HG02970 (cell line): Measurements from ENCODE around the gene CTAGE9.

Source experiments
- ATAC-seq: cut with Tn5 transposase; IDR thresholded peaks from one replicate; pipeline ENCODE4 v1.9.1; 2021; ENCODE audit warnings: mild to moderate bottlenecking, moderate library complexity, moderate number of reproducible peaks; ENCODE audit not compliant: unreplicated experiment, low FRiP score

CTAGE9 gene

DNA sequence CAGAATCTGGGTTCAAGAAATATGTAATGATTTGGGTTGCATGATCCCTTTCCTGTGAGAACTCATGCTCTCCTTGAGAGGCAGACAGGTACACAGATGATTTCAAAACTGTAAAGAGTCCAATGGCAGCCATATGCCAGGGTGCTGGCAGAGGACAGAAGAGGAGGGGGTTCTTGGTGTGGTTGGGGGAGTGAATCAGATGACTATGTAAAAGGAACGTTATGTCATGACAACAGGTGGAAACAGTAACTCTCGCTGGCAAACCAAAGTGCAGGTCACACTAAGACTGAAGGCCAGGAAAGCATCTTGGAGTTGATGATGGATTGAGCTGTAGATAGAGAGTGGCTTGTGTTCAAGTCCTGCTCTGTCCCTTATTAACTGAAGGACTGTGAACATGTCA lies 29.9 kb downstream of the CTAGE9 start:
- no peak for ATAC-seq

DNA sequence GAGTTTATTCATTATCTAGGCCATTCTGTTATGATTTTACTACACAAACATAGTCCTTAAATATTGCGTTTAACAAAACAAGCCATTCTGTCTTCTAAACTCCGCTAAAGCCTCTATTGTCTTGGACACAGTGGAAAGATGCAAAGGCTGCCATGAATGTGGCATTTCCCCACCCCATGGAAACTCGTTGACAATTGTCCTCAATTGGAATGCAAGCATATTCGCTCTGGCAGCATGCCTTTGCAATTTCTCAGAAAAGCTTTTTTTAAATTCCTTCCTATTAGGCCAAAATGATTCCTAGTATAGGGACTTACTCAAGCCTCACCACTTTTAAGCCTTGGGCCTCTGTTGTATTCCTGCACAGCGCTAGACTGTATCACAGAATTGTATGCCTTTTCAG lies 32.4 kb downstream of the CTAGE9 start:
- ATAC-seq: no peak

DNA sequence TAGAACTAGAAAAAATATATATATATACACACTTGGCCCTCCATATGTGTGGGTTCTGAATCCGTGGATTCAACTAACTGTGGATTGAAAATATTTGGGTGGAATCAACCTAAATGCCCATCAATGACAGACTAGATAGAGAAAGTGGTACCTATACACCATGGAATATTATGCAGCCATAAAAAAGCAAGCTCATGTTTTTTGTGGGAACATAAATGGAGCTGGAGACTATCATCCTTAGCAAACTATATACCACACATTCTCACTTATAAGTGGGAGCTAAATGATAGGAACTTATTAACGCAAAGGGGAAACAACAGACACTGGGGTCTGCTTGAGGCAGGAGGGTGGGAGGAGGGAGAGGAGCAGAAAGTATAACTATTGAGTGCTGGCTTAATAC lies 37.6 kb downstream of the CTAGE9 start:
- no peak for ATAC-seq

DNA sequence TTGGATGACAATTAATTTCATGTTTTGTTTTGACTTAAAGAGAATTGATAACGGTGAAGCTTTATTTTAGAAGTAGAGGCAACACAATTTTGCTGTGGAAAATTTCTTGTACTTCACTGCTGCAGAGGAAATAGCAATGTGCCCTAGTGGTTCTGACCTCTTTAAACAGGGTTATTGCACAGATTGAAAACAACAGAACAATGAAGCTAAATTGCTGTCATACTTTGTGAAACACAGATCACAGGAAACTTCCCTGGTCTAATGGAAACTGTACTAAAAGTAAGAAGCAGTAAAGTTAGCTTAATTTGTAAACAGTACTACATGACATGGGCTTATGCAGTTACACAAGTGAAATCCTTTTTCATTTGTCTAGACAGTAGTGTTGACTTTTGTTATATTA lies 40.9 kb downstream of the CTAGE9 start:
- ATAC-seq: no peak

DNA sequence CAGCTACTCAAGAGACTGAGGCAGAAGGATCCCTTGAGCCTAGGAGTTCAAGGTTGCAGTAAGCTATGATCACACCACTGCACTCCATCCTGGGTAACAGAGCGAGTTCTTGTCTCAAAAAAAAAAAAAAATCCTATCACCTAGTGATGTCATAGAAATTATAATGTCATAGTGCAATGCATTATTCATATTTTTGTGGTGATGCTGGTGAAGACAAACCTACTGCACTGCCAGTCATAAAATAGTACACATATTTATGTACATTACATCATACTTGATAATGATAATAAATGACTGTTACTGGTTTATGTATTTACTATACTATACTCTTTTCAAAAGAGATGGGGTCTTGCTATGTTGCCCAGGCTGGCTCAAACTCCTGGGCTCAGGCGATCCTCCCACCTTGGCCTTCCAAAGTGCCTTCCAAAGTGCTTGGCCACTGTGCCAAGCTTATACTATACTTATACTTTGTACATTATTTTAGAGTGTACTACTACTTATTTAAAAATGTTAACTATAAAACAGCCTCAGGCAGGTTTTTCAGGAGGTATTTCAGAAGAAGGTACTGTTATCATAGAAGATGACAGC lies 47.1 kb downstream of the CTAGE9 start:
- ATAC-seq: no peak

DNA sequence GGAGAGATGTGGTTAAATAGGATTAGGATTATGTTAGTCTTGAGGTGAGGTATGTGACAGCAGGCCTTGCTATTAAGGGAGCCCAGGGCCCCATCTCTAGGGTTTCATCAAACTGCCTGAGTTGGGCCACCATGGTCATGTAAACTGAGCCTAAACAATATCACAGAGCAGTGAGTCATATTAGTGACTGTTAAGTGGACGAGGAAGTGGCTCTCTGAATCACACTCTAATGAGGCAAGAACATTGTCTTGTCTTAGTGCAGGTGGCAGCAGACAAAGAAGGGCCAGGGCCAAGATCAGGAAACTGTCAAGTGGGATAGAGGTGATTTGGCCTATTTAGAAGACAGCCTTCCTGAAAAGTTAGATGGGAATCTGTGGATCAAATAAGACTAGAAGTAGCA lies 50.6 kb downstream of the CTAGE9 start:
- no peak for ATAC-seq
